GM12865 (cell line): Measurements from ENCODE around the gene SLCO3A1.

Experiments
- DNase-seq: peaks from one replicate; pipeline ENCODE4 v3.0.0; 2010; ENCODE audit warnings: low read depth
- H3K4me3 ChIP-seq: 2 replicates; pipeline ENCODE4 v1.5.1; 2011; ENCODE audit warnings: mild to moderate bottlenecking, low read depth, low read length, control low read depth
- TF ChIP-seq, protein P1 (sequence below): IDR thresholded peaks from 2 replicates; pipeline ENCODE4 v1.5.1; 2011; ENCODE audit warnings: low read length, control low read depth, low read depth, inconsistent platforms; ENCODE audit not compliant: insufficient read depth; ENCODE audit errors: missing control alignments

Gene SLCO3A1

GRCh38 chr15:91849180-91849579, 4.3 kb upstream of the SLCO3A1 start:
- TF ChIP-seq, protein P1, sequence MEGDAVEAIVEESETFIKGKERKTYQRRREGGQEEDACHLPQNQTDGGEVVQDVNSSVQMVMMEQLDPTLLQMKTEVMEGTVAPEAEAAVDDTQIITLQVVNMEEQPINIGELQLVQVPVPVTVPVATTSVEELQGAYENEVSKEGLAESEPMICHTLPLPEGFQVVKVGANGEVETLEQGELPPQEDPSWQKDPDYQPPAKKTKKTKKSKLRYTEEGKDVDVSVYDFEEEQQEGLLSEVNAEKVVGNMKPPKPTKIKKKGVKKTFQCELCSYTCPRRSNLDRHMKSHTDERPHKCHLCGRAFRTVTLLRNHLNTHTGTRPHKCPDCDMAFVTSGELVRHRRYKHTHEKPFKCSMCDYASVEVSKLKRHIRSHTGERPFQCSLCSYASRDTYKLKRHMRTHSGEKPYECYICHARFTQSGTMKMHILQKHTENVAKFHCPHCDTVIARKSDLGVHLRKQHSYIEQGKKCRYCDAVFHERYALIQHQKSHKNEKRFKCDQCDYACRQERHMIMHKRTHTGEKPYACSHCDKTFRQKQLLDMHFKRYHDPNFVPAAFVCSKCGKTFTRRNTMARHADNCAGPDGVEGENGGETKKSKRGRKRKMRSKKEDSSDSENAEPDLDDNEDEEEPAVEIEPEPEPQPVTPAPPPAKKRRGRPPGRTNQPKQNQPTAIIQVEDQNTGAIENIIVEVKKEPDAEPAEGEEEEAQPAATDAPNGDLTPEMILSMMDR, result no peak
- DNase-seq, result no peak
- H3K4me3 ChIP-seq, result no peak overlapping the region

GRCh38 chr15:91849749-91850161, 3.8 kb upstream of the SLCO3A1 start:
- DNase-seq, result no peak

GRCh38 chr15:91852741-91853510, 582 bp upstream of the SLCO3A1 start:
- peak overlapping the region; percentile 46 for H3K4me3 ChIP-seq
- TF ChIP-seq, protein P1, result peak; percentile 76
- peak; percentile 69 for DNase-seq

More at GRCh38 chr15:91849749-91850161, 3.8 kb upstream of the SLCO3A1 start:
- TF ChIP-seq, protein P1, result peak; percentile 18
- H3K4me3 ChIP-seq, result no peak overlapping the region

DNA sequence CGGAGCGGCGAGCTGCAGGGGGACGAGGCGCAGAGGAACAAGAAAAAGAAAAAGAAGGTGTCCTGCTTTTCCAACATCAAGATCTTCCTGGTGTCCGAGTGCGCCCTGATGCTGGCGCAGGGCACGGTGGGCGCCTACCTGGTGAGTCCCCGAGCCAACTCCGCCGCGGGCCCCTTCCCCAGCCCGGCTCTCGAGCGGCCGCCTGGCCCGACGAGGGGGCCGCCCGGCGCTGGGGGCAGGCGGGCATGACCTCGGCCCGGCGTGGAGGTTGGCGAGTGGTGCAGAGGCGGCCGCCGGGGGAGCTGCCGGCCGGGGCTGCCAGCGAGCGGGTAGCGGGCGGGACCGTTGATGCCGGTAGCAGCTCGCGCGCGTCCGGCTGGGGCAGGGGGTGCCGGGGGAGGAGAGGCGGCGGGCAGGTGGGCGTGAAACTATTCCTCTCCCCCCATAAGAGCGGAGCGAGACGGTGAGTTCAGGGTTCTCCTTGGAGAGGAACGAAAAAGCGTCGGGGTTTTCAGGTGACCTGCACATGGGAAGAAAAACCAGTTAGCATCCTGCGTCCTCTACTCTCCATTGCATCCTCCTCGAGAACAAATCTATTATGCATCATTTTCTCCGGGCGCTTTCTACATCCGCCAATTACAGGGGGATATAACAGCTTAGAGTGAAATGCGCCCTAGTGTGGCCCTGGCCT, 585 bp downstream of the SLCO3A1 start:
- H3K4me3 ChIP-seq, result no peak overlapping the region
- DNase-seq, result no peak

DNA sequence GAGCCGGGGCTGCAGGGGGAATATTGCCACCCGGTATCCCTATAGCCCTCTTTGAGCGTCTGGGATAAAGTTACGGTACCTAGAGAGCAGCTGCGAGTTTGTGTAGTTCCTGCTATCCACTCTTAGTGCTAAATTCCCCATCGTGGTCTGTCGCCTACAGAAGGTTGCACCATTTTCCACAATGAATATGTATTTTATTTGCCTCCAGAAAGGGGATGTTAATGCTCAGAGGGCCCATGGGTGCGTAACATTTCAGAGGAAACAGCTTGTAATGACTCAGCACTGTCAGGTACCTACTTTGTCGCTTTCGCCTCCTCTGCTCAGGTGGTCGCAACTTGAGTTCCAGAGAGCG, 1.1 kb downstream of the SLCO3A1 start:
- no peak overlapping the region for H3K4me3 ChIP-seq
- TF ChIP-seq, protein P1, result no peak
- DNase-seq, result no peak

More for the DNA sequence above, 585 bp downstream of the SLCO3A1 start:
- TF ChIP-seq, protein P1, result no peak

GRCh38 chr15:91855241-91855640, 1.7 kb downstream of the SLCO3A1 start:
- TF ChIP-seq, protein P1, result no peak

More at GRCh38 chr15:91855241-91855640, 1.7 kb downstream of the SLCO3A1 start:
- no peak overlapping the region for H3K4me3 ChIP-seq
- no peak for DNase-seq
